DOHH2 (cell line): ENCODE data around the gene SEC22A.

Experiments used
- EZH2phosphoT487 ChIP-seq: fragments of 200-600 bp; sonication (generic); IDR thresholded peaks from 2 replicates; pipeline ENCODE4 v1.6.1; 2017; ENCODE audit warnings: borderline replicate concordance, mild to moderate bottlenecking, antibody characterized with exemption, low read length, moderate library complexity, mixed read lengths
- TF ChIP-seq, protein P1 (sequence below): fragments of 200-600 bp; sonication (generic); IDR thresholded peaks from one replicate; pipeline ENCODE4 v1.5.1; 2014; ENCODE audit warnings: antibody characterized with exemption, mild to moderate bottlenecking, low read depth, low read length; ENCODE audit not compliant: poor library complexity, severe bottlenecking

DNA sequence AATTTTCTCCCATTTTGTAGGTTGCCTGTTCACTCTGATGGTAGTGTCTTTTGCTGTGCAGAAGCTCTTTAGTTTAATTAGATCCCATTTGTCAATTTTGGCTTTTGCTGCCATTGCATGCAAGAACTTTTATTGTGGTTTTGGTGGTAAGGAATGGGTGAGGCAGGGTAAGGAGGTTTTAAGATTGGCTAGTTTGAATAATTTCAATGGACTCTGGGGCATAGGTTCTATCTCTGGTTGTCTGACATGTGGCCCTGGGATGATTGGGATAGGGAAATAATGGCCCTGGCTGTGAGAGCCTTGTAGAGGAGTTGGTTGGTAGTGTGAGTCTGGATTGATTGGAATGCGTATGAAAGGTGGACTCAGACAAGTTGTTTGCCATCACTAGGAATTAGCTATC, 38.0 kb downstream of the SEC22A start:
- TF ChIP-seq, protein P1, sequence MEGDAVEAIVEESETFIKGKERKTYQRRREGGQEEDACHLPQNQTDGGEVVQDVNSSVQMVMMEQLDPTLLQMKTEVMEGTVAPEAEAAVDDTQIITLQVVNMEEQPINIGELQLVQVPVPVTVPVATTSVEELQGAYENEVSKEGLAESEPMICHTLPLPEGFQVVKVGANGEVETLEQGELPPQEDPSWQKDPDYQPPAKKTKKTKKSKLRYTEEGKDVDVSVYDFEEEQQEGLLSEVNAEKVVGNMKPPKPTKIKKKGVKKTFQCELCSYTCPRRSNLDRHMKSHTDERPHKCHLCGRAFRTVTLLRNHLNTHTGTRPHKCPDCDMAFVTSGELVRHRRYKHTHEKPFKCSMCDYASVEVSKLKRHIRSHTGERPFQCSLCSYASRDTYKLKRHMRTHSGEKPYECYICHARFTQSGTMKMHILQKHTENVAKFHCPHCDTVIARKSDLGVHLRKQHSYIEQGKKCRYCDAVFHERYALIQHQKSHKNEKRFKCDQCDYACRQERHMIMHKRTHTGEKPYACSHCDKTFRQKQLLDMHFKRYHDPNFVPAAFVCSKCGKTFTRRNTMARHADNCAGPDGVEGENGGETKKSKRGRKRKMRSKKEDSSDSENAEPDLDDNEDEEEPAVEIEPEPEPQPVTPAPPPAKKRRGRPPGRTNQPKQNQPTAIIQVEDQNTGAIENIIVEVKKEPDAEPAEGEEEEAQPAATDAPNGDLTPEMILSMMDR = no peak
- TF ChIP-seq EZH2phosphoT487 = no peak
